OCI-LY3 (cell line): ENCODE results near the gene RAPGEF2.

Experiments
- H2AFZ ChIP-seq: fragments of 200-600, 300-600 bp; shearing (Covaris generic); 2 replicates; pipeline ENCODE4 v1.6.0; 2014; ENCODE audit warnings: antibody characterized with exemption, low read depth, low read length
- H3K27ac ChIP-seq: fragments of 200-600, 300-600 bp; sonication (generic); 2 replicates; pipeline ENCODE4 v1.5.1; 2014; ENCODE audit warnings: mild to moderate bottlenecking, low read length, moderate library complexity, mixed read lengths
- H3K27me3 ChIP-seq: fragments of 200-600, 300-600 bp; sonication (generic); 2 replicates; pipeline ENCODE4 v1.6.1; 2014; ENCODE audit warnings: low read depth, low read length, mixed read lengths
- H3K36me3 ChIP-seq: fragments of 200-600, 300-600 bp; sonication (generic); replicated peaks from 2 replicates; pipeline ENCODE3; 2014; ENCODE audit warnings: low read depth, low read length, mixed read lengths
- H3K4me1 ChIP-seq: fragments of 300-600, 200-600 bp; sonication (generic); 2 replicates; pipeline ENCODE4 v1.6.1; 2014; ENCODE audit warnings: low read length, mixed read lengths
- H3K4me2 ChIP-seq: fragments of 200-600, 300-600 bp; sonication (generic); 2 replicates; pipeline ENCODE4 v1.6.1; 2014; ENCODE audit warnings: low read length, mixed read lengths
- H3K4me3 ChIP-seq: fragments of 300-600, 200-600 bp; sonication (generic); 2 replicates; pipeline ENCODE4 v1.5.1; 2014; ENCODE audit warnings: antibody characterized with exemption, mild to moderate bottlenecking, low read length, moderate library complexity
- H3K79me2 ChIP-seq: fragments of 300-600, 200-600 bp; shearing (Covaris generic); 2 replicates; pipeline ENCODE4 v1.6.1; 2014; ENCODE audit warnings: mild to moderate bottlenecking, low read length, mixed read lengths
- H3K9ac ChIP-seq: fragments of 300-600, 200-600 bp; shearing (Covaris generic); 2 replicates; pipeline ENCODE4 v1.6.0; 2014; ENCODE audit warnings: mild to moderate bottlenecking, low read length, moderate library complexity
- H3K9me3 ChIP-seq: fragments of 200-600, 300-600 bp; shearing (Covaris generic); 2 replicates; pipeline ENCODE4 v1.6.1; 2014; ENCODE audit warnings: low read length, mixed read lengths; ENCODE audit not compliant: insufficient read depth
- H4K20me1 ChIP-seq: fragments of 200-600, 300-600 bp; sonication (generic); 2 replicates; pipeline ENCODE4 v1.6.1; 2016; ENCODE audit warnings: low read length, mixed read lengths; ENCODE audit not compliant: insufficient read depth
- CTCF ChIP-seq: fragments of 200-600, 300-600 bp; sonication (generic); IDR thresholded peaks from 2 replicates; pipeline ENCODE4 v1.5.1; 2014; ENCODE audit warnings: antibody characterized with exemption, low read length, low read depth
- EZH2phosphoT487 ChIP-seq: fragments of 200-600 bp; shearing (Covaris generic); IDR thresholded peaks from 2 replicates; pipeline ENCODE4 v1.6.1; 2018; ENCODE audit warnings: antibody characterized with exemption, mixed run types, low read depth

RAPGEF2 gene

GRCh38 chr4:159272273-159273140 is 169.6 kb downstream of the RAPGEF2 start:
- Histone ChIP-seq H3K79me2 (no peaks in the 10 kb centered on the region), H3K9ac (no peak overlapping the region), H4K20me1 (no peaks in the 10 kb centered on the region), H3K9me3 (no peaks in the 10 kb centered on the region), H3K27me3 (no peaks in the 10 kb centered on the region), H3K4me1 (peaks cover 5% of the 10 kb centered on the region; the same call in 1 of the 2 replicates), H3K27ac (no peak overlapping the region), H3K36me3 (no peaks in the 10 kb centered on the region), H3K4me3 (no peak overlapping the region), H2AFZ (no peak overlapping the region), H3K4me2 (no peak overlapping the region)
- TF ChIP-seq CTCF (no peak), EZH2phosphoT487 (no peak)

- Histone ChIP-seq H3K27ac (no peak overlapping the region), H3K9me3 (no peaks in the 10 kb centered on the region), H3K4me3 (no peak overlapping the region), H3K79me2 (no peaks in the 10 kb centered on the region), H2AFZ (no peak overlapping the region), H3K27me3 (no peaks in the 10 kb centered on the region), H3K4me2 (no peak overlapping the region), H3K9ac (no peak overlapping the region), H3K4me1 (peaks cover under 1% of the 10 kb centered on the region; the same call in 1 of the 2 replicates), H3K36me3 (no peaks in the 10 kb centered on the region), H4K20me1 (no peaks in the 10 kb centered on the region)
- no peak for TF ChIP-seq EZH2phosphoT487
- no peak for TF ChIP-seq CTCF
Observed at GRCh38 chr4:159273141-159273438, 170.2 kb downstream of the RAPGEF2 start.

GRCh38 chr4:159273841-159274240 is 171.0 kb downstream of the RAPGEF2 start:
- H3K4me2 ChIP-seq, result no peak overlapping the region
- no peak overlapping the region for H2AFZ ChIP-seq
- no peak for TF ChIP-seq EZH2phosphoT487
- no peak for TF ChIP-seq CTCF
- no peaks in the 10 kb centered on the region for H3K79me2 ChIP-seq
- no peaks in the 10 kb centered on the region for H4K20me1 ChIP-seq
- no peak overlapping the region for H3K4me3 ChIP-seq
- H3K27me3 ChIP-seq, result no peaks in the 10 kb centered on the region
- peaks cover 3% of the 10 kb centered on the region; the same call in 1 of the 2 replicates for H3K4me1 ChIP-seq
- no peaks in the 10 kb centered on the region for H3K9me3 ChIP-seq
- H3K27ac ChIP-seq, result no peak overlapping the region
- H3K36me3 ChIP-seq, result no peaks in the 10 kb centered on the region
- no peak overlapping the region for H3K9ac ChIP-seq

GRCh38 chr4:159278399-159278798 is 175.5 kb downstream of the RAPGEF2 start:
- Histone ChIP-seq H3K36me3 (no peaks in the 10 kb centered on the region), H3K4me1 (peaks cover 3% of the 10 kb centered on the region; the same call in 1 of the 2 replicates), H2AFZ (no peak overlapping the region), H4K20me1 (no peaks in the 10 kb centered on the region), H3K27ac (no peak overlapping the region), H3K4me2 (no peak overlapping the region), H3K4me3 (no peak overlapping the region), H3K9ac (no peak overlapping the region), H3K27me3 (no peaks in the 10 kb centered on the region), H3K79me2 (no peaks in the 10 kb centered on the region), H3K9me3 (no peaks in the 10 kb centered on the region)
- no peak for TF ChIP-seq CTCF
